Measurements from ENCODE around the gene RAMP1.

- TF ChIP-seq CTCF (IDR thresholded peaks at IDR 0.05) = no peak
- no peak for TF ChIP-seq EP300 (IDR thresholded peaks at IDR 0.05)
- TF ChIP-seq POLR2A (IDR thresholded peaks at IDR 0.05) = no peak
- no peak for TF ChIP-seq POLR2AphosphoS5 (IDR thresholded peaks at IDR 0.05)
Observed at GRCh38 chr2:237952851-237953250, 93.4 kb downstream of the RAMP1 start.
